Measurements from ENCODE around the gene MACF1. TPM values are rescaled to one million over a fixed set of nuclear protein-coding genes. Genes with fewer than 3 reads are reported as not detected.
"Not testable (repeated sequence)": the region's sequence is repeated elsewhere in the genome, so short reads cannot be mapped to it uniquely, and the experiment has no call there.

The MACF1 gene
- polyA plus RNA-seq, 1 of the 3 experiments (the other 2 are of a cell fraction) = 37.6 TPM

DNA sequence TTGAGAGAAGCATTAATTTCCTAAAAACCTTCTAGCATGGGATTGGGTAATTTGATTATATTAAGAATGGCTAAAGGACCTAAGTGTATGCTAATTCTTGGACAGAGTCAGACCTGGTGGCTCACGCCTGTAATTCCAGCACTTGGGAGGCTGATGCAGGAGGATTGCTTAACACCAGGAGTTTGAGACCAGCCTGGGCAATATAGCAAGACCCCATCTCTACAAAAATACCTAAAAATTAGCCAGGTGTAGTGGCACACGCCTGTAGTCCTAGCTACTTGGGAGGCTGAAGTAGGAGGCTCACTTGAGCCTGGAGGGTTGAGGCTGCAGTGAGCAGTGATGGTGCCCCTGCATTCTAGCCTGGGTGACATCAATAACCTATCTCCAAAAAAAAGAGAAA, 241.1 kb downstream of the MACF1 start:
- peaks cover 85 to 87% of the 10 kb centered on the region in 2 experiments for H3K36me3 ChIP-seq (replicated peaks in 1 of 2; ENCODE audit: control insufficient read depth in 1 of 2, insufficient read depth in 2 of 2, low read length in 1 of 2)
- no peaks in the 10 kb centered on the region for H4K20me1 ChIP-seq (ENCODE audit: insufficient read depth)
- H3K4me3 ChIP-seq (ENCODE audit: low read depth in 2 of 2, low read length in 1 of 2) = no peak overlapping the region
- ChIA-PET POLR2A (no interaction called here), CTCF (interaction anchor here (0.9 kb wide), 1 partner anchor 12 kb away, joined by 3 read pairs; no protein-coding TSS in a partner anchor)
- H3K79me2 ChIP-seq (ENCODE audit: insufficient read depth) = peaks cover 14% of the 10 kb centered on the region; the same call in 1 of the 2 replicates
- H3K4me1 ChIP-seq (ENCODE audit: control insufficient read depth in 1 of 2, insufficient read depth in 2 of 2, low read depth in 1 of 2, low read length in 1 of 2) = no peaks in the 10 kb centered on the region
- no peaks in the 10 kb centered on the region for H3K9me3 ChIP-seq
- H3K27me3 ChIP-seq (ENCODE audit: insufficient read depth) = no peaks in the 10 kb centered on the region
- H3K9ac ChIP-seq = no peak overlapping the region
- H3K27ac ChIP-seq (ENCODE audit: low read depth in 2 of 2, low read length in 1 of 2) = no peak overlapping the region
- H3K9me2 ChIP-seq = no peaks in the 10 kb centered on the region
- 100% methylated on average over 2 of the region's 2 CpGs for WGBS (ENCODE audit: low lambda C conversion rate)
- H3F3A ChIP-seq (replicated peaks; ENCODE audit: insufficient read depth) = peaks cover 16% of the 10 kb centered on the region
- no peak overlapping the region for H2AFZ ChIP-seq (ENCODE audit: low read depth)
- DNase-seq = no peak
- H3K4me2 ChIP-seq = no peak overlapping the region
- no peak for TF ChIP-seq MEF2A (IDR thresholded peaks at IDR 0.05; ENCODE audit: borderline replicate concordance, low read depth)
- TF ChIP-seq, protein P1, sequence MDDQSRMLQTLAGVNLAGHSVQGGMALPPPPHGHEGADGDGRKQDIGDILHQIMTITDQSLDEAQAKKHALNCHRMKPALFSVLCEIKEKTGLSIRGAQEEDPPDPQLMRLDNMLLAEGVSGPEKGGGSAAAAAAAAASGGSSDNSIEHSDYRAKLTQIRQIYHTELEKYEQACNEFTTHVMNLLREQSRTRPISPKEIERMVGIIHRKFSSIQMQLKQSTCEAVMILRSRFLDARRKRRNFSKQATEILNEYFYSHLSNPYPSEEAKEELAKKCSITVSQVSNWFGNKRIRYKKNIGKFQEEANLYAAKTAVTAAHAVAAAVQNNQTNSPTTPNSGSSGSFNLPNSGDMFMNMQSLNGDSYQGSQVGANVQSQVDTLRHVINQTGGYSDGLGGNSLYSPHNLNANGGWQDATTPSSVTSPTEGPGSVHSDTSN (IDR thresholded peaks at IDR 0.05) = no peak
- TF ChIP-seq NFIC (IDR thresholded peaks at IDR 0.05; ENCODE audit: borderline replicate concordance) = no peak
- no peak for TF ChIP-seq GABPA (IDR thresholded peaks at IDR 0.05; ENCODE audit: low read depth)
- no peak for TF ChIP-seq SIN3A (IDR thresholded peaks at IDR 0.05; ENCODE audit: borderline replicate concordance, low read depth, low read length)
- TF ChIP-seq, protein P2, sequence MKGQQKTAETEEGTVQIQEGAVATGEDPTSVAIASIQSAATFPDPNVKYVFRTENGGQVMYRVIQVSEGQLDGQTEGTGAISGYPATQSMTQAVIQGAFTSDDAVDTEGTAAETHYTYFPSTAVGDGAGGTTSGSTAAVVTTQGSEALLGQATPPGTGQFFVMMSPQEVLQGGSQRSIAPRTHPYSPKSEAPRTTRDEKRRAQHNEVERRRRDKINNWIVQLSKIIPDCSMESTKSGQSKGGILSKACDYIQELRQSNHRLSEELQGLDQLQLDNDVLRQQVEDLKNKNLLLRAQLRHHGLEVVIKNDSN (IDR thresholded peaks at IDR 0.05; ENCODE audit: borderline replicate concordance, low read depth) = no peak

GRCh38 chr1:39446986-39447567, 242.6 kb downstream of the MACF1 start:
- Histone ChIP-seq H3K36me3 (replicated peaks in 1 of 2; ENCODE audit: control insufficient read depth in 1 of 2, insufficient read depth in 2 of 2, low read length in 1 of 2) (peaks cover 83% of the 10 kb centered on the region in 2 experiments), H3K27ac (ENCODE audit: low read depth in 2 of 2, low read length in 1 of 2) (no peak overlapping the region), H3F3A (replicated peaks; ENCODE audit: insufficient read depth) (peaks cover 3% of the 10 kb centered on the region), H3K79me2 (ENCODE audit: insufficient read depth) (peaks cover 3% of the 10 kb centered on the region; the same call in 1 of the 2 replicates), H3K9ac (no peak overlapping the region), H2AFZ (ENCODE audit: low read depth) (no peak overlapping the region), H3K4me2 (no peak overlapping the region), H4K20me1 (ENCODE audit: insufficient read depth) (no peaks in the 10 kb centered on the region), H3K4me1 (ENCODE audit: control insufficient read depth in 1 of 2, insufficient read depth in 2 of 2, low read depth in 1 of 2, low read length in 1 of 2) (no peaks in the 10 kb centered on the region), H3K27me3 (ENCODE audit: insufficient read depth) (no peaks in the 10 kb centered on the region), H3K4me3 (ENCODE audit: low read depth in 2 of 2, low read length in 1 of 2) (no peak overlapping the region), H3K9me2 (no peaks in the 10 kb centered on the region), H3K9me3 (no peaks in the 10 kb centered on the region)
- CTCF ChIA-PET = interaction anchor here (0.8 to 1.6 kb wide), 4 partner anchors 12 to 92 kb away, joined by 3 to 5 read pairs (median 3); no protein-coding TSS in a partner anchor
- TF ChIP-seq NRF1 (IDR thresholded peaks at IDR 0.05; ENCODE audit: low read depth, low read length) (no peak), SIN3A (IDR thresholded peaks at IDR 0.05; ENCODE audit: borderline replicate concordance, low read depth, low read length) (no peak), GATA2 (CRISPR knock-in tag; IDR thresholded peaks at IDR 0.05) (no peak), CTCF (IDR thresholded peaks at IDR 0.05) (no peak)
- POLR2A ChIA-PET = no interaction called here
- DNase-seq = no peak
- WGBS (ENCODE audit: low lambda C conversion rate) = 96% methylated on average over 5 of the region's 5 CpGs

GRCh38 chr1:39450041-39450440, 245.5 kb downstream of the MACF1 start:
- CTCF ChIA-PET = interaction anchor here (0.6 kb wide), 1 partner anchor 64 kb away, joined by 3 read pairs; no protein-coding TSS in a partner anchor
- H3K27ac ChIP-seq (ENCODE audit: low read depth in 2 of 2, low read length in 1 of 2); H2AFZ ChIP-seq (ENCODE audit: low read depth); H3K4me3 ChIP-seq (ENCODE audit: low read depth in 2 of 2, low read length in 1 of 2); H3K79me2 ChIP-seq (ENCODE audit: insufficient read depth); DNase-seq; H3K27me3 ChIP-seq (ENCODE audit: insufficient read depth); H3K9me3 ChIP-seq; H4K20me1 ChIP-seq (ENCODE audit: insufficient read depth); H3K9me2 ChIP-seq; POLR2A ChIA-PET; H3F3A ChIP-seq (replicated peaks; ENCODE audit: insufficient read depth); H3K9ac ChIP-seq; H3K4me1 ChIP-seq (ENCODE audit: control insufficient read depth in 1 of 2, insufficient read depth in 2 of 2, low read depth in 1 of 2, low read length in 1 of 2); H3K4me2 ChIP-seq: not testable (repeated sequence)
- H3K36me3 ChIP-seq (replicated peaks in 1 of 2; ENCODE audit: control insufficient read depth in 1 of 2, insufficient read depth in 2 of 2, low read length in 1 of 2) = peaks cover 85 to 90% of the 10 kb centered on the region in 2 experiments
- 91% methylated on average over 4 of the region's 4 CpGs for WGBS (ENCODE audit: low lambda C conversion rate)

Measured in SK-N-SH (cell line).